CD4-positive, alpha-beta memory T cell (primary cell): ENCODE results near the gene NUP35. TPM values are rescaled to one million over a fixed set of nuclear protein-coding genes. Genes with fewer than 3 reads are reported as not detected.

Source experiments
- CTCF ChIA-PET: fragments of 350-600 bp; sonication (Branson Sonifier 250); formaldehyde crosslinking; loops from one replicate; lab custom pipeline; 2021; ENCODE audit warnings: inconsistent platforms; ENCODE audit not compliant: partially characterized antibody; lab: Charles Lee
- POLR2A ChIA-PET: fragments of 350-600 bp; sonication (Branson Sonifier 250); formaldehyde crosslinking; loops from one replicate; lab custom pipeline; 2021; ENCODE audit not compliant: partially characterized antibody; lab: Charles Lee
- DNase-seq, 5 donors: peaks; one replicate each; pipeline versions ENCODE4 v3.0.0 to v3.0.0-alpha.2; 2020 to 2022; ENCODE audit warnings: mixed read lengths in 1 of 5
- H3K27ac ChIP-seq: one replicate; pipeline ENCODE4 v1.7.0; 2013; ENCODE audit warnings: low read depth, low read length
- H3K27me3 ChIP-seq: 2 replicates; pipeline ENCODE4 v1.7.0; 2013; ENCODE audit warnings: mild to moderate bottlenecking, low read length, moderate library complexity; ENCODE audit not compliant: insufficient read depth
- H3K36me3 ChIP-seq: 2 replicates; pipeline ENCODE4 v1.7.0; 2013; ENCODE audit warnings: mild to moderate bottlenecking, low read length, moderate library complexity; ENCODE audit not compliant: insufficient read depth
- H3K4me1 ChIP-seq: 2 replicates; pipeline ENCODE4 v1.7.0; 2013; ENCODE audit warnings: mild to moderate bottlenecking, low read length, moderate library complexity; ENCODE audit not compliant: insufficient read depth
- H3K4me3 ChIP-seq, 2 donors: one replicate each; pipeline ENCODE4 v1.7.0; 2013; ENCODE audit warnings: low read length in 2 of 2, mild to moderate bottlenecking in 1 of 2
- H3K9me3 ChIP-seq, 2 donors: one replicate each; pipeline ENCODE4 v1.7.0; 2013; ENCODE audit warnings: low read length in 2 of 2, control low read depth in 1 of 2; ENCODE audit not compliant: control insufficient read depth in 1 of 2
- H3K27ac Mint-ChIP-seq, 7 donors: one replicate each; pipeline ENCODE4 v1.8.0; 2020 to 2021; ENCODE audit warnings: mixed read lengths in 7 of 7, mild to moderate bottlenecking in 6 of 7, inconsistent platforms in 3 of 7, moderate library complexity in 3 of 7
- H3K27me3 Mint-ChIP-seq, 2 donors: one replicate each; pipeline ENCODE4 v1.8.0; 2020 to 2021; ENCODE audit warnings: mixed read lengths in 2 of 2
- H3K36me3 Mint-ChIP-seq, 2 donors: one replicate each; pipeline ENCODE4 v1.8.0; 2020 to 2021; ENCODE audit warnings: mixed read lengths in 2 of 2, inconsistent platforms in 1 of 2, mild to moderate bottlenecking in 1 of 2
- H3K4me1 Mint-ChIP-seq, 4 donors: one replicate each; pipeline ENCODE4 v1.8.0; 2020 to 2021; ENCODE audit warnings: mixed read lengths in 4 of 4, mild to moderate bottlenecking in 1 of 4
- H3K4me3 Mint-ChIP-seq, 8 donors: one replicate each; pipeline ENCODE4 v1.8.0; 2020 to 2021; ENCODE audit warnings: mixed read lengths in 8 of 8, mild to moderate bottlenecking in 7 of 8, moderate library complexity in 6 of 8, inconsistent platforms in 3 of 8
- H3K9me3 Mint-ChIP-seq, 8 donors: one replicate each; pipeline ENCODE4 v1.8.0; 2020 to 2021; ENCODE audit warnings: mixed read lengths in 8 of 8, mild to moderate bottlenecking in 5 of 8, inconsistent platforms in 3 of 8, moderate library complexity in 1 of 8
- intact Hi-C: fragments of 100-400 bp; cut with micrococcal nuclease; formaldehyde crosslinking; loops from one replicate; pipeline ENCODE4 v1.15.1; 2023
- polyA plus RNA-seq, 2 donors: library from polyadenylated mRNA; unstranded; fragments of 300-500 nt; fragmentation: Illumina TruSeq; gene quantifications; one replicate each; pipeline ENCODE4 v1.2.3, GENCODE V29; 2021
- total RNA-seq, 2 experiments: library from RNA; stranded (reverse); gene quantifications; one replicate each; pipeline ENCODE4 v1.2.3, GENCODE V29; 2021

Gene NUP35
- total and polyA plus RNA-seq, 4 experiments from 2014 or later, result 5.1 to 24.0 (median 12.3) TPM

- Mint-ChIP-seq H3K36me3 (peaks cover 0 to 2% of the 10 kb centered on the region in 2 donors), H3K27ac (no peak overlapping the region), H3K4me3 (no peak overlapping the region), H3K27me3 (no peaks in the 10 kb centered on the region), H3K4me1 (no peaks in the 10 kb centered on the region), H3K9me3 (no peaks in the 10 kb centered on the region)
- no peak overlapping the region for H3K4me3 ChIP-seq
- no peak for DNase-seq
- no peak overlapping the region for H3K27ac ChIP-seq
- POLR2A ChIA-PET, result no interaction called here
- no peaks in the 10 kb centered on the region for H3K9me3 ChIP-seq
- no peaks in the 10 kb centered on the region for H3K4me1 ChIP-seq
- CTCF ChIA-PET, result no interaction called here
- H3K27me3 ChIP-seq, result no peaks in the 10 kb centered on the region
- intact Hi-C loops, result no loop called here
- H3K36me3 ChIP-seq, result no peaks in the 10 kb centered on the region
These were observed 34.9 kb upstream of the NUP35 start for GRCh38 chr2:183089192-183089851.

DNA sequence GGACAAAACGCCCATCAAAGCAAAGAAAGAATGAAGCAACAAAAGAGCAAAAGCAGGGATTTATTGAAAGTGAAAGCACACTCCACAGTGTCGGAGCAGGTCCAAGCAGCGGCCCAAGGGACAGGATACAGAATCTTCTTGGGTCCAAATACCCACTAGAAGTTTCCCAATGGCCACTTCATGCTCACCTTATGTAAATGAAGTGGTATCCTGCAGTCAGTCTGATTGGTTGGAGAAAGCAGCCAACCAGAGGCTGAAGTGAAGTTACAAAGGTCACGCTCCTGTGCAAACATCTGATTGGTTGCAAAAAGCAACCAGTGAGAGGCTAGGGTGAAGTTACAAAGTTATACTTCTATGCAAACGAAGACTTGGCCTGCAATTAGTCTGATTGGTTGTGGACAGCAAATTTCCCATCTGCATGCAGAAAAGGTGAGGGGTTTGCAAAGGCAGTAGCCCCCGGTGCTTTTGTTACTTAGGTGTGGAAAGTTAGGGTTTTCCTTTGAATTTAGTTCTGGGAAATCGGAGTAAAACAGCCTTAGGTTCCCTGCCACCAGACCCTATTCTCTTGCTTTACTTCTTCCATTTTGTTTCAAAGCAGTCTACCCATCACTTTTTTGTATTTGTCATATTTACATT is 32.8 kb upstream of the NUP35 start:
- POLR2A ChIA-PET, result no interaction called here

GRCh38 chr2:183091954-183092345 is 32.3 kb upstream of the NUP35 start:
- Mint-ChIP-seq H3K9me3 (no peaks in the 10 kb centered on the region), H3K36me3 (peaks cover 0 to 2% of the 10 kb centered on the region in 2 donors), H3K27me3 (no peaks in the 10 kb centered on the region), H3K4me3 (peak overlapping the region in 1 of 8 donors; percentile 15), H3K4me1 (no peaks in the 10 kb centered on the region), H3K27ac (peak overlapping the region in 1 of 7 donors; percentile 67)
- no peaks in the 10 kb centered on the region for H3K9me3 ChIP-seq
- no peaks in the 10 kb centered on the region for H3K4me1 ChIP-seq
- no peak for DNase-seq
- H3K36me3 ChIP-seq, result no peaks in the 10 kb centered on the region
- no peaks in the 10 kb centered on the region for H3K27me3 ChIP-seq
- CTCF ChIA-PET, result no interaction called here
- H3K4me3 ChIP-seq, result no peak overlapping the region
- H3K27ac ChIP-seq, result no peak overlapping the region
- POLR2A ChIA-PET, result no interaction called here
- intact Hi-C loops, result no loop called here

More for the DNA sequence above, 32.8 kb upstream of the NUP35 start:
- no peak overlapping the region for H3K27ac ChIP-seq
- no peaks in the 10 kb centered on the region for H3K36me3 ChIP-seq
- H3K27me3 Mint-ChIP-seq, result no peaks in the 10 kb centered on the region
- H3K36me3 Mint-ChIP-seq, result peaks cover 0 to 2% of the 10 kb centered on the region in 2 donors
- no peaks in the 10 kb centered on the region for H3K4me1 Mint-ChIP-seq
- intact Hi-C loops, result no loop called here
- H3K9me3 Mint-ChIP-seq, result no peaks in the 10 kb centered on the region
- H3K9me3 ChIP-seq, result no peaks in the 10 kb centered on the region
- CTCF ChIA-PET, result no interaction called here
- no peaks in the 10 kb centered on the region for H3K4me1 ChIP-seq
- H3K27me3 ChIP-seq, result no peaks in the 10 kb centered on the region
- no peak overlapping the region for H3K4me3 ChIP-seq
- no peak for DNase-seq
- no peak overlapping the region for H3K4me3 Mint-ChIP-seq
- H3K27ac Mint-ChIP-seq, result peak overlapping the region in 1 of 7 donors; percentile 67

GRCh38 chr2:183093857-183094657 is 30.2 kb upstream of the NUP35 start:
- H3K4me1 Mint-ChIP-seq, result no peaks in the 10 kb centered on the region
- peak in 1 of 5 donors; percentile 6 for DNase-seq
- H3K36me3 Mint-ChIP-seq, result no peaks in the 10 kb centered on the region
- Histone ChIP-seq H3K4me3 (no peak overlapping the region), H3K36me3 (no peaks in the 10 kb centered on the region), H3K4me1 (no peaks in the 10 kb centered on the region), H3K27me3 (no peaks in the 10 kb centered on the region), H3K9me3 (no peaks in the 10 kb centered on the region), H3K27ac (no peak overlapping the region)
- intact Hi-C loops, result loop anchor here (1.0 kb wide), 1 partner anchor 427 kb away; no protein-coding TSS in a partner anchor
- H3K9me3 Mint-ChIP-seq, result no peaks in the 10 kb centered on the region
- no peak overlapping the region for H3K4me3 Mint-ChIP-seq
- POLR2A ChIA-PET, result no interaction called here
- CTCF ChIA-PET, result interaction anchor here (1.0 to 1.4 kb wide), 5 partner anchors 17 to 428 kb away, joined by 3 to 5 read pairs (median 4); no protein-coding TSS in a partner anchor
- H3K27me3 Mint-ChIP-seq, result no peaks in the 10 kb centered on the region
- no peak overlapping the region for H3K27ac Mint-ChIP-seq

DNA sequence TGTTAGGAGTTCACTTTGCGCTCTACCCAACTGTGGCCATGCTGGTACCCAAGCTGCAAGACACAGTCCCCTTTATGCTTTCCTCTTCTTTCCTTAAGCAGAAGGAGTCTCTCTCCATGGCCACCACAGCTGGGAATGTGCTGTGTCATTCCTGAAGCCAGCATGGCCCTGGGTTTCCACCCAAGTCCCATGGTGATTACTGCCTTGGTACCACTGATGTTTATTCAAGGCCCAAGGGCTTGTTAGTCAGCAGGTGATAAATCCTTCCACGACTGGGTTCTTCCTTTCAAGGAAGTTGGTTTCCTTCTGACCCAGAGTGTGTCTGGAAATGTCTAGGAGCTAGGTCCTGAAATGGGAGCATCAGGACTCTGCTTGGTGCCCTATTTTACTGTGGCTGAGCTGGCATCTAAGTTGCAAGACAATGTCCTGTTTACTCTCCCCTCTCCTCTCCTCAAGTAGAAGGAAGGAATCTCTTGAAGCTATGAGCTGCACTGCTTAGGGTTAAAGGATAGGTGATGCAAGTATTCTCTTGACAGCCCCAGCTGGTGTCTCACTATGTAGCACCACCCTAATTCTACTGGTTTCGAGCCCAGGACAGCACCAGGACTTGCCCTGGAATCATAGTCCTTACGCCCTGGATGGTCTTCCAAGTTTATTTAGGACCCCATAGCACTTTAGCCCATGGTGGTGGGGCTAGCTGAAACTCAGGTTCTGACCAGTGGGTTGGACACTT is 18.7 kb upstream of the NUP35 start:
- peaks cover 0 to 6% (median 0%) of the 10 kb centered on the region in 8 donors for H3K9me3 Mint-ChIP-seq
- no peaks in the 10 kb centered on the region for H3K36me3 Mint-ChIP-seq
- Histone ChIP-seq H3K4me3 (no peak overlapping the region), H3K27ac (no peak overlapping the region), H3K27me3 (no peaks in the 10 kb centered on the region), H3K9me3 (no peaks in the 10 kb centered on the region), H3K4me1 (no peaks in the 10 kb centered on the region), H3K36me3 (no peaks in the 10 kb centered on the region)
- ChIA-PET POLR2A (interaction anchor here (0.7 kb wide), 1 partner anchor 17 kb away, joined by 3 read pairs; no protein-coding TSS in a partner anchor), CTCF (no interaction called here)
- H3K27ac Mint-ChIP-seq, result no peak overlapping the region
- no peak for DNase-seq
- H3K27me3 Mint-ChIP-seq, result peaks cover 5 to 10% of the 10 kb centered on the region in 2 donors
- no peak overlapping the region for H3K4me3 Mint-ChIP-seq
- no peaks in the 10 kb centered on the region for H3K4me1 Mint-ChIP-seq
- intact Hi-C loops, result no loop called here

DNA sequence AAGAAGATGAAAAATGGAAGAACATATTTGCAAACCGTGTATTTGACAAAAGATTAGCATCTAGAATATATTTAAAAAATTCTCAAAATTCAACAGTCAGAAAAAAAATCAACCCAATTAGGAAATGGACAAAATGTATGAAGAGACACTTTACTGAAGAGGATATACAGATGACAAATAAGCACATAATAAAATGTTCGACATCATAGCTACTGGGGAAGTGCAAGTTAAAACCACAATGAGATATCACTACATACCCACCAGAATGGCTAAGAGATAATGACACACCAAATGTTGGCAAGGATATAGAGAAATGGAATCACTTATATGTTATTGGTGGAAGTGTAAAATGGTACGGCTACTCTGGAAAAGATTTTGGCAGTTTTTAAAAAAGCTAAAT is 11.7 kb upstream of the NUP35 start:
- intact Hi-C loops, result no loop called here
- Mint-ChIP-seq H3K4me3 (no peak overlapping the region), H3K4me1 (no peaks in the 10 kb centered on the region), H3K27me3 (peaks cover 4 to 7% of the 10 kb centered on the region in 2 donors), H3K36me3 (no peaks in the 10 kb centered on the region), H3K27ac (no peak overlapping the region), H3K9me3 (no peaks in the 10 kb centered on the region)
- H3K9me3 ChIP-seq, result no peaks in the 10 kb centered on the region
- H3K27ac ChIP-seq, result no peak overlapping the region
- H3K27me3 ChIP-seq, result no peaks in the 10 kb centered on the region
- no peak overlapping the region for H3K4me3 ChIP-seq
- no peak for DNase-seq
- no peaks in the 10 kb centered on the region for H3K4me1 ChIP-seq
- H3K36me3 ChIP-seq, result no peaks in the 10 kb centered on the region
- ChIA-PET POLR2A (no interaction called here), CTCF (no interaction called here)
